Gastroesophageal sphincter (tissue), 4 donors: Measurements from ENCODE around the gene CPD. TPM values are rescaled to one million over a fixed set of nuclear protein-coding genes. Genes with fewer than 3 reads are reported as not detected.
A peak's percentile ranks its signal among the peaks of the same experiment; 100 is the strongest.
"Not testable (repeated sequence)": the region's sequence is repeated elsewhere in the genome, so short reads cannot be mapped to it uniquely, and the experiment has no call there.

Experiments used
- ATAC-seq: fragments of 150-250 bp; one replicate; pipeline ENCODE4 v1.9.1; 2016; ENCODE audit warnings: mild to moderate bottlenecking, moderate library complexity
- H3K27ac ChIP-seq, 4 donors: fragments of 200-600 bp; sonication (generic) in 3 of 4; 1 replicate in 3 of 4; 2 replicates in 1 of 4; pipeline ENCODE4 v1.5.1; 2016 to 2019
- H3K27me3 ChIP-seq: fragments of 200-600 bp; sonication (generic); one replicate; pipeline ENCODE4 v1.5.1; 2019
- H3K36me3 ChIP-seq, 2 donors: fragments of 200-600 bp; sonication (generic); one replicate each; pipeline ENCODE4 v1.5.1; 2019; ENCODE audit warnings: control low read depth in 1 of 2
- H3K4me1 ChIP-seq, 3 donors: fragments of 200-600 bp; sonication (generic); 1 replicate in 2 of 3; 2 replicates in 1 of 3; pipeline ENCODE4 v1.5.1; 2016 to 2019; ENCODE audit warnings: control low read depth in 2 of 3
- H3K4me3 ChIP-seq, 2 donors: fragments of 200-600 bp; sonication (generic); one replicate each; pipeline ENCODE4 v1.5.1; 2019; ENCODE audit warnings: mild to moderate bottlenecking in 1 of 2, moderate library complexity in 1 of 2
- H3K9me3 ChIP-seq, 3 donors: fragments of 200-600 bp; sonication (generic); one replicate each; pipeline ENCODE4 v1.5.1; 2017 to 2019; ENCODE audit warnings: control low read depth in 2 of 3
- EP300 ChIP-seq: sonication (generic); formaldehyde crosslinking; IDR thresholded peaks from one replicate; pipeline ENCODE4 v1.6.1; 2017; ENCODE audit warnings: antibody characterized with exemption, mild to moderate bottlenecking
- POLR2A ChIP-seq, 2 donors: fragments of 450-650 bp; IDR thresholded peaks; one replicate each; pipeline ENCODE4 v1.6.1; 2017; ENCODE audit warnings: antibody characterized with exemption in 2 of 2, mild to moderate bottlenecking in 2 of 2, moderate library complexity in 1 of 2
- POLR2AphosphoS5 ChIP-seq: sonication (generic); formaldehyde crosslinking; IDR thresholded peaks from one replicate; pipeline ENCODE4 v1.6.1; 2017; ENCODE audit warnings: antibody characterized with exemption
- WGBS, 2 donors: methylation state at CpG; one replicate each; pipeline ENCODE4 v1.1.5; 2018; ENCODE audit warnings: low coverage in 1 of 2; 5-methylcytosine and 5-hydroxymethylcytosine counted together
- total RNA-seq, 4 donors: library from RNA; depleted of rRNA; stranded (reverse); fragments of >200 nt; gene quantifications; one replicate each; pipeline ENCODE4 v1.1.0, GENCODE V29; 2016
- TF ChIP-seq, protein P1 (sequence below), 4 experiments: fragments of 200-600 bp in 2 of 4; fragments of 450-650 bp in 2 of 4; sonication (generic) in 1 of 4; IDR thresholded peaks; one replicate each; pipeline ENCODE4 v1.5.1; 2017 to 2019; ENCODE audit warnings: antibody characterized with exemption in 4 of 4, mild to moderate bottlenecking in 2 of 4, moderate library complexity in 2 of 4

The CPD gene
- total RNA-seq, 4 donors from 2014 or later: 37.8 to 103 (median 57.5) TPM

DNA sequence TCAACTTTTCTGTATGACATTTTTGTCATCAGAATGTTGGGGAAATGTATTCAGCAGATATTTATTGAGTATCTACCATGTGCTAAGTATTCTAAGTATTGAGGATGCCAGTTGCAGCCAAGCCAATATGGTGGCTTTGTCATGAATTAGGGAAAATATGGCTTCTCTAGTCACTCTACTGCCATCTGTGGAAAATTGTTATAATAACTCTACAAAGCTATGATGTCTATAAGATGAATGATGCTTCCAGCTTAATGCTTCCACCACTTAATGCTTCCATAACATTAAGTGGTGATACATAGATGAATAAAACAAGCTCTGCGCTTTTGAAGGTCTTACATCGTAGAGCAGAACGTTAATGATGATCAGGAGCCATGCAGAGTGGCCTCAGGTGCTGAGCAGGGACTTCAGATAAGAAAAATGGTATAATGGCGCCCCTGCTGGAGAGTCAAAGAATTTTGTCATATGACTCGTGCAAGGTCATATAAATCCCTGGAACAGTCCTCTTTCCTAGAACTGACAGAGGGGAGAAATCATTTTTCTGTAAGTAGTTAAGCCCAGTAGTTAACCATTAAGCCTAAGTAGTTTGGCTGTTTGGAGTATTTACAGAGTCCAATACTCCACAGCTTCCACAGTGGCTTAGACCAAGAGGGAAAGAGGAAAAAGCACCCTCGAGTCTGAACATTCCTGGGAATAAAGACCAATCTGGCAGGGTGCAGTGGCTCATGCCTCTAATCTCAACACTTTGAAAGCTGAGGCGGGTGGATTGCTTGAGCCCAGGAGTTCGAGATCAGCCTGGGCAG lies 42.2 kb upstream of the CPD start:
- H3K4me3 ChIP-seq: no peak overlapping the region
- H3K36me3 ChIP-seq: no peaks in the 10 kb centered on the region
- no peaks in the 10 kb centered on the region for H3K27me3 ChIP-seq
- no peak for ATAC-seq
- peaks cover 0 to 21% (median 5%) of the 10 kb centered on the region in 3 donors for H3K4me1 ChIP-seq
- H3K9me3 ChIP-seq: no peaks in the 10 kb centered on the region
- WGBS, 2 donors: 48 to 59% methylated on average over 8 of the region's 8 CpGs
- TF ChIP-seq, protein P1, sequence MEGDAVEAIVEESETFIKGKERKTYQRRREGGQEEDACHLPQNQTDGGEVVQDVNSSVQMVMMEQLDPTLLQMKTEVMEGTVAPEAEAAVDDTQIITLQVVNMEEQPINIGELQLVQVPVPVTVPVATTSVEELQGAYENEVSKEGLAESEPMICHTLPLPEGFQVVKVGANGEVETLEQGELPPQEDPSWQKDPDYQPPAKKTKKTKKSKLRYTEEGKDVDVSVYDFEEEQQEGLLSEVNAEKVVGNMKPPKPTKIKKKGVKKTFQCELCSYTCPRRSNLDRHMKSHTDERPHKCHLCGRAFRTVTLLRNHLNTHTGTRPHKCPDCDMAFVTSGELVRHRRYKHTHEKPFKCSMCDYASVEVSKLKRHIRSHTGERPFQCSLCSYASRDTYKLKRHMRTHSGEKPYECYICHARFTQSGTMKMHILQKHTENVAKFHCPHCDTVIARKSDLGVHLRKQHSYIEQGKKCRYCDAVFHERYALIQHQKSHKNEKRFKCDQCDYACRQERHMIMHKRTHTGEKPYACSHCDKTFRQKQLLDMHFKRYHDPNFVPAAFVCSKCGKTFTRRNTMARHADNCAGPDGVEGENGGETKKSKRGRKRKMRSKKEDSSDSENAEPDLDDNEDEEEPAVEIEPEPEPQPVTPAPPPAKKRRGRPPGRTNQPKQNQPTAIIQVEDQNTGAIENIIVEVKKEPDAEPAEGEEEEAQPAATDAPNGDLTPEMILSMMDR (IDR thresholded peaks at IDR 0.05): peak; percentile 31 to 47 (median 39)
- TF ChIP-seq POLR2AphosphoS5: no peak
- no peak overlapping the region for H3K27ac ChIP-seq

DNA sequence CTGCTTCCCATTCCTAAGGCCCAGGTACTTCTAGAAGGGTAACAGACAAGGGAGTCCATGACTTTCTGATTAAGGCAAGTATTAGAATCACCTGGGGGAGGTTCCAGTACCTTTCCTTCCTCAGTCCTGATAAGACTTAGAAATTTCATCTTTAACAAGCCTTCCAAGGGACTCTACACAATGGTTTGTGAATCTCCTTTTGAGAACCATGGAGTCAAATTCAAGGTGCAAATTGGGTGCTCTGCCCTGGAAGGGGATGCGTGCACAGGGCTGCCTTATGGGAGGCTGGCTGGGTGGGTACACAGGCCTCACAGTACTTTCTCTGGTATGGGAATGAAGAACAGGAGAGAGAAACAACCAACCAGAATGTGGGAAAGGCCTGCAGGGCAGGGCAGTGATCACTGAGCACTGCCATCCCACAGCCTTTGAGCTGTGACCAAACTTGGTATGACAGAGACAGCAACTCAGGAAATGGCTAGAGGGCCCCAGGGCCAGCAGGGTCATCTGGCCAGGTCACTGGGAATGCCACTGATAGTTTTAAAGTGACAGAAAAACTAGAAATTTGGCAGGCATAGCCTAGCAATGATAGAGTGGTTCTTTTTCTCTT lies 41.2 kb upstream of the CPD start:
- Histone ChIP-seq H3K4me3 (no peak overlapping the region), H3K36me3 (no peaks in the 10 kb centered on the region), H3K27ac (no peak overlapping the region), H3K27me3 (no peaks in the 10 kb centered on the region), H3K9me3 (no peaks in the 10 kb centered on the region), H3K4me1 (peaks cover 0 to 23% (median 5%) of the 10 kb centered on the region in 3 donors)
- TF ChIP-seq POLR2A (IDR thresholded peaks at IDR 0.05) (no peak), POLR2AphosphoS5 (no peak), EP300 (no peak)
- TF ChIP-seq, protein P1 (IDR thresholded peaks at IDR 0.05): no peak
- WGBS, 2 donors: 100% methylated on average over 1 of the region's 1 CpG; no CpG with 5 or more reads in 1 of the 2 donors
- no peak for ATAC-seq

GRCh38 chr17:30339086-30339485 lies 39.6 kb upstream of the CPD start:
- Histone ChIP-seq H3K4me3 (no peak overlapping the region), H3K27ac (no peak overlapping the region), H3K27me3 (no peaks in the 10 kb centered on the region), H3K4me1 (peaks cover 0 to 30% (median 5%) of the 10 kb centered on the region in 3 donors), H3K9me3 (no peaks in the 10 kb centered on the region), H3K36me3 (no peaks in the 10 kb centered on the region)
- no peak for ATAC-seq
- 71 to 75% methylated on average over 2 of the region's 2 CpGs for WGBS, 2 donors
- no peak for TF ChIP-seq EP300
- TF ChIP-seq, protein P1 (IDR thresholded peaks at IDR 0.05): no peak
- no peak for TF ChIP-seq POLR2A (IDR thresholded peaks at IDR 0.05)
- no peak for TF ChIP-seq POLR2AphosphoS5

DNA sequence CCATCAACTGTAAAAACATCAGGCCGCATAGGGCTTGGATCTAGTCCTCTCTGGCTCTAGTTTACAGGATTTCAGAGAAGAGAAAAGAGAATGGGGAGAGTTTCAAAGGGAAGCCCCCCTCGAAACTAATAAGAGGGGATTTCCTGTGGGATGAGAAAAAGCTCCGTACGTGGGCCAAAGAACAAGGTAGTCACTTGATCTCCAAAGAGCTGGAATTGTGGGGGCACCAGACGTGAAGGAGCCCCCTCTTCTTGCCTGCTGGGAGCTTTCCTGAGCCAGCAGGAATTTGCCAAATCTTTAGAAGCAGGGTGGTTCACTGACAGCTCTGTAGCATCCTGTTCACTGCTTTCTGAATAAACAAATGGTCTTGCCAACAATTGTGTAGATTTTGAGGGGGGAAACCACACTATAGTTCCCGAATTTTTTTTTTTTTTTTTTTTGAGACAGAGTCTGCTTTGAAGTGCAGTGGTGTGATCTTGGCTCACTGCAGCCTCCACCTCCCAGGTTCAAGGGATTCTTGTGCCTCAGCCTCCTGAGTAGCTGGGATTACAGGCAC lies 37.8 kb upstream of the CPD start:
- no peak for ATAC-seq
- H3K27ac ChIP-seq: peak overlapping the region; percentile 41 to 77 (median 66)
- H3K4me1 ChIP-seq: peaks cover 0 to 48% (median 5%) of the 10 kb centered on the region in 3 donors
- no peak overlapping the region for H3K4me3 ChIP-seq
- 11 to 40% methylated on average over 5 of the region's 6 CpGs for WGBS, 2 donors
- H3K27me3 ChIP-seq: no peaks in the 10 kb centered on the region
- TF ChIP-seq POLR2AphosphoS5 (no peak), POLR2A (IDR thresholded peaks at IDR 0.05) (no peak)
- no peaks in the 10 kb centered on the region for H3K36me3 ChIP-seq
- no peaks in the 10 kb centered on the region for H3K9me3 ChIP-seq

DNA sequence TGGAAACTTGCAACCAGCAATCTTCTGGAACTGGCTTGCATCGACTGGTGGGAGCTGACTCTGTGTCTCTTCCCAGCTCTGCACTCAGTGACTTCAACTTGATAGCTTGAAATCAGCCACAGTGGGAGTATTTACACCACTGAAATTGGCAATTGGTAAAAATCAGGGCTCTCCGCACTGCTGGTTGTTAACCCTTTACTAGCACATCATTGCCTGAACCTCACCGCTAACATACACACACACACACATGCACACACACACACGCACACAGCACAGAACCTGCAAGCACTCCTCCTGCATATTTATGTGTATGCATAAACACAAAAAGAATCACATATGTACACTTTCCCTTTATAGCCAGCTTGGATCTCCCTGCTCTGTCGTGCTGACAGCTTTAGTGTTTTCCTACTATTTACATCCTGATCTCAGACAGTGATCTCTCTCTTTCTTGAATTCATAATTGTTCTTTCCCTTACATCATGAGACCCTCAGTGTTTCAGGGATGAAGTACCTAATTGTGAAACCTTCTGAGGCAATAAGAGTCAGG lies 37.0 kb upstream of the CPD start:
- H3K36me3 ChIP-seq: no peaks in the 10 kb centered on the region
- no peaks in the 10 kb centered on the region for H3K27me3 ChIP-seq
- no peak for ATAC-seq
- TF ChIP-seq POLR2A (IDR thresholded peaks at IDR 0.05) (no peak), POLR2AphosphoS5 (no peak), EP300 (no peak)
- TF ChIP-seq, protein P1 (IDR thresholded peaks at IDR 0.05): no peak
- WGBS, 2 donors: 79 to 88% methylated on average over 5 of the region's 5 CpGs
- H3K27ac ChIP-seq: peak overlapping the region in 3 of 4 donors; percentile 5 to 77 (median 35)
- H3K9me3 ChIP-seq: no peaks in the 10 kb centered on the region
- no peak overlapping the region for H3K4me3 ChIP-seq
- H3K4me1 ChIP-seq: peaks cover 0 to 49% (median 5%) of the 10 kb centered on the region in 3 donors

GRCh38 chr17:30343244-30343643 lies 35.5 kb upstream of the CPD start:
- peak overlapping the region in 1 of 4 donors; percentile 50 for H3K27ac ChIP-seq
- not testable (repeated sequence) for ATAC-seq, H3K27me3 ChIP-seq, H3K9me3 ChIP-seq, H3K4me3 ChIP-seq, H3K36me3 ChIP-seq
- H3K4me1 ChIP-seq: peaks cover 0 to 49% (median 5%) of the 10 kb centered on the region in 3 donors
- WGBS, 2 donors: 100% methylated on average over 3 of the region's 3 CpGs
